KG1 (cell line): ENCODE results near the gene NEK7.

ENCODE experiments used
- DNase-seq: peaks from one replicate; lab custom pipeline; 2025; lab: John Stamatoyannopoulos, UW

The NEK7 gene

GRCh38 chr1:198255784-198256183 lies 99.0 kb downstream of the NEK7 start:
- no peak for DNase-seq

GRCh38 chr1:198258491-198258890 lies 101.7 kb downstream of the NEK7 start:
- DNase-seq, result no peak

GRCh38 chr1:198259333-198260074 lies 102.7 kb downstream of the NEK7 start:
- no peak for DNase-seq

GRCh38 chr1:198261886-198262285 lies 105.1 kb downstream of the NEK7 start:
- DNase-seq, result no peak

- no peak for DNase-seq
These were observed 106.4 kb downstream of the NEK7 start for GRCh38 chr1:198263186-198263585.

- no peak for DNase-seq
These were observed 107.5 kb downstream of the NEK7 start for GRCh38 chr1:198264282-198264681.

- DNase-seq, result no peak
These were observed 108.4 kb downstream of the NEK7 start for GRCh38 chr1:198265073-198265661.

GRCh38 chr1:198267056-198267455 lies 110.3 kb downstream of the NEK7 start:
- DNase-seq, result no peak

GRCh38 chr1:198267921-198268320 lies 111.1 kb downstream of the NEK7 start:
- DNase-seq, result no peak

GRCh38 chr1:198268784-198269645 lies 112.2 kb downstream of the NEK7 start:
- DNase-seq, result no peak

- no peak for DNase-seq
These were observed 112.8 kb downstream of the NEK7 start for GRCh38 chr1:198269646-198269940.

- DNase-seq, result no peak
These were observed 113.6 kb downstream of the NEK7 start for GRCh38 chr1:198270273-198270828.

- DNase-seq, result no peak
These were observed 114.7 kb downstream of the NEK7 start for GRCh38 chr1:198271467-198271866.

- no peak for DNase-seq
These were observed 115.7 kb downstream of the NEK7 start for GRCh38 chr1:198272492-198272891.

- DNase-seq, result no peak
These were observed 117.0 kb downstream of the NEK7 start for GRCh38 chr1:198273748-198274295.

- no peak for DNase-seq
These were observed 118.8 kb downstream of the NEK7 start for GRCh38 chr1:198275597-198275996.

GRCh38 chr1:198276241-198276640 lies 119.4 kb downstream of the NEK7 start:
- no peak for DNase-seq

GRCh38 chr1:198278943-198279342 lies 122.1 kb downstream of the NEK7 start:
- no peak for DNase-seq

- no peak for DNase-seq
These were observed 123.3 kb downstream of the NEK7 start for GRCh38 chr1:198280080-198280479.

- DNase-seq, result no peak
These were observed 125.1 kb downstream of the NEK7 start for GRCh38 chr1:198281911-198282310.

GRCh38 chr1:198283222-198283621 lies 126.4 kb downstream of the NEK7 start:
- DNase-seq, result no peak

- DNase-seq, result no peak
These were observed 131.1 kb downstream of the NEK7 start for GRCh38 chr1:198287916-198288315.
